EH (cell line): ENCODE results near the gene BID.

Experiments
- DNase-seq: peaks from one replicate; pipeline ENCODE4 v3.0.0-alpha.2; 2015; ENCODE audit warnings: low read depth

BID gene

DNA sequence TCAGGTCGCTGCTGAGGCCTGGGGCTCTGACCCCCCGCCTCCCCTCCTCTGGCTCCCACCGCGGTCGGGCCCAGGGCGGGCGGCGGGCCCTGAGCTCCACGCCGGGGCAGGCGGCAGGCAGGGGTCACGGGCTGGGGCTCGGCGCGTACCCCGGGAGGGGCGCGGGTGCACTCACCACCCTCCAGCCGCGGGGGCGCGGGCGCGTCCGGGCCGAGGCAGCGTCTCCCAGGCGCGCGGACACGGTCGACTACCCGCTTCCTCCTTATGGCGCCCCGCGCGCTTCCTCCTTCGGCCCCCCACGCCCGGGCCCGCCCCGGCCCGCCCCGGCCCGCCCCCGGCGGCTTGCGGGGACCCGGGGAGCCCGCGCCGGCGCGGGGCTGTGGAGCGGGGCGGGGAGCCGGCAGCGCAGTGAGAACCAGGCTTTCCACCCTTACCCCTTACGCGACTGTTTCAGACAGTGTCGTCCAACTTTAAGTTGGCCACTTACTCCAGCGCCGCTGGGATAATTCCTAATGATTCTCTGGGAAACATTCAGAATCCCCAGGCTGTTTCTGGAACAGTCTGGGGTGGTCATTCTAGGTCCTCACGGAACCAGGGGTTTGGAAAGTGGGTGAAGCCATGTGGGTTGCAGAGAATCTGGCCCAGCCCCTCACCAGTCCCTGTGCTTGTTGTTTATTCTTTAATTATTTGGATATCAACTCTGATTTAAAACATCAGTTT is at the start of gene BID:
Gene BID (minus strand): TSS at position 264 of the 720 bp plus-strand sequence. CDS start 24,353 bp downstream, outside the sequence.
- peak; percentile 53 for DNase-seq

DNA sequence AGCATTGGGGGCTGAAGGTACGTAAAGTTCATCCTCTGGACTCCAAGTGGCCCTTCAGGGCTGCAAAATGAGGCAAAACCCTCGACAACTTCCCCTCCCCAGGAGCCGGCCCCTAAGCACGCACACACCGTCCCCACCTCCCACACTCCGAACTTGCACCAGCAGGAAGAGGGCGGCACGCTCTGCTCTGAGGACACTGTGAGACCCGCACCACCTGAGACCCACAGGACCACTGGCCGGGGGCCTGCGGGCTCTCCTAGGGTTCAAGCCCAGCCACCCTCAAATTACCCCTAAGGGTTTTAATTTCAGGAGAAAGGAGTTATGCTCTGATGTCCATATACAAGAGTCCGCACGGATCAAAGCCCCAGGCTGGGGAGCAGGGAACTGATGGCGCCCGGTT is 49.7 kb upstream of the BID start:
- no peak for DNase-seq

DNA sequence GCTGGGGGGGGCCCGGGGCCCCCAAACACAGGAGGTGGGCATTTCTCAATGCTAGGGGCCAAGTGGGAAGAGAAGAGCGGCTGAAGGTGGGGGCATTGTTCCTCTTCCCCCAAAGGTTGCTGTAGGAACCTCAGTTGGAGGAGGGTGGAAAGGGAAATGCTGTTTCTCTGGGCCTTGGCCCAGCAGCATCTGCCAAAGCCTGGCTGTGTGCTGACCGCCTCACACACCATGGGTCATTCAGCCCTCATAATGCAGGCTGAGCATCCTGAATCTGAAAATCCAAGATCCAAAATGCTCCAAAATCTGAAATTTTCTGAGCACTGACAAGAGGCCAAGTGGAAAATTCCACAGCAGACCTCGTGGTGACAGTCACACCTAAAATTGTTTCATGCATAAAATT is 49.0 kb upstream of the BID start:
- no peak for DNase-seq

GRCh38 chr22:17822087-17822486 is 47.8 kb upstream of the BID start:
- DNase-seq, result no peak

DNA sequence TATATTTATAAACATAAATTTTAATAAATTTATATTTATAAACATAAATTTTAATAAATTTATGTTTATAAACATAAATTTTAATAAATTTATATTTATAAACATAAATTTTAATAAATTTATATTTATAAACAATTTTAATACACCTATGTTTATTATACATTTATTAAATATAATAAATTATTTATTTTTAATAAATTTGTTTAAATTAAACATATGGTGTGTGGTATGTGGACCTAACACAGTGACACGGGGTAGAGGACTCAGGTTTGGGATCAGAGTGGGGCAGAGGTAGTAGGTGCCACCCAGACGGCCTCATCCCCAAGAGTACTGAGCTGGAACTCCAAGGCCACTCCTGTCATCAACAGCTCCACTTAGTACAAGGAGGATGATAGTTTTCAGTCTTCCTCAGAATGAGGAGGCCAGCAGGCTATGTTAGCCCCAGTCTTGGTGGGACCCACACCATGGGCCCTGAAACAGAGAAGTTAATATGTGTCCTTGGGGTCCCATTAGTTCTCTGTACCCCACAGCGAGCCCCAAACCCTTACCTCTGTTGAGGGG is 46.7 kb upstream of the BID start:
- DNase-seq, result no peak

DNA sequence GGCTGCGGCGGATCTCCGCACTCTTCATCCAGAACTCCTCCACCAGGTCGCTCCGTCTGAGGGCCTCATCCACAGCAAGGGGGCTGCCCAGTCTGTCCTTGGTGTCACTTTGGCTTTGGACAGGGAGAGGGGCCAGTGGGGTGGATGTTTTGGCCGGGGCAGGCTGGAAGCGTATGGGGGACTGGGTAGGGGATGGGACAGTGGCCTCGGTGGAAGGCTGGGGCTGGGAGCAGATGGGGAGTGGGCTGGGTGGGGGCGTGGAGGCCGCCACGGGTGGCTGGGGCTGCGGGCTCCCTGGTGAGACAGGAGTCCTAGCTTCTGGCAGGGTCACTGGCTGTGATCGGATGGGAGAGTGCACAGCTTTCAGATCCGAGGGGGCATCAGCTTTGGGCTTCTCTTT is 44.4 kb upstream of the BID start:
- no peak for DNase-seq

- no peak for DNase-seq
These were observed 43.9 kb upstream of the BID start for GRCh38 chr22:17818180-17818579.

DNA sequence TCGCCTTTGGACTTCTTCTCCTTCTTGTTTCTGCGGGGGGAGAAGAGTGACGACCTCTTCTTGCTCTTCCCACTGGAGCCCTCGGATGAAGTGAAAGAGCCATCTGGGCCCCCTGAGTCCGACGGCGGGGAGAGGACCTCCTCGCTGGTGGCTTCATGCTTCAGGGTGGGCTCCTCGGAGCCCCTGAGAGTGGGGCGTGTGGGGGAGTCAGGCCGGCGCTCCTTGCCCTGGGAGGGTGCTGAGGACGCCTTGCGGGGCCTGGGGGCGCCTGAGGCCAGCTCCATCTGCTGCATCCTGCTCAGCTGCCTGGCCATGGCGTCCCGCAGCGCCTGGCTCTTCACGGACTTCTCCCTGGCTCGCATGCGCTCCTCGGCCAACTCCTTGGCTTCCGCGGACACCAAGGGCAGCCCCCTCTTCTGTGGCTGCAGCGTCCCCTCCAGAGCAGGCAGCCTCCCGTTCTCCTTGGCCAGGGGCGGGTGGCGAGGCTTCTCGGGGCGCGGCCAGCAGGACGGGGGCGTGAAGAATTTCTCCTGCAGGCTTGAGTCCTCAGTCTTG is 43.3 kb upstream of the BID start:
- no peak for DNase-seq

GRCh38 chr22:17817079-17817478 is 42.8 kb upstream of the BID start:
- no peak for DNase-seq

DNA sequence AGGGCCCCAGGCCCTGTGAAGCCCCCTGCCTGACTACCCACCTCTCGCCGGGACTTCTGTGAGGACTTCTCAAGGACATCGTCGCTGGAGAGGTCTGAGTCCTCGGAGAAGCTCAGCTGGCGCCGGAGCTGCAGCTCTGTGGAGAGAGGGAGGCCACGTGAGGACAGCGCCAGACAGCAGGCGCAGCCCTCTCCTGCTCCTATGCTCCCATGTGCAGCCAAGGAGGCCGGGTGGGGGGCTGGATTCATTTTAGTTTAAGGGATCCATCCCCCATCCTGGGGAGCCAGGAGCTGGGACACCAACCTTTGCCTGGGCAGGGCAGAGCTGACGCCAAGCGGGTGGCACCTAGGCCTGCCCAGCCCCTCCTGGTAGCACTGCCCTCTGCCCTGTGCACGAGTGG is 42.4 kb upstream of the BID start:
- DNase-seq, result no peak

GRCh38 chr22:17815703-17816254 is 41.5 kb upstream of the BID start:
- no peak for DNase-seq

DNA sequence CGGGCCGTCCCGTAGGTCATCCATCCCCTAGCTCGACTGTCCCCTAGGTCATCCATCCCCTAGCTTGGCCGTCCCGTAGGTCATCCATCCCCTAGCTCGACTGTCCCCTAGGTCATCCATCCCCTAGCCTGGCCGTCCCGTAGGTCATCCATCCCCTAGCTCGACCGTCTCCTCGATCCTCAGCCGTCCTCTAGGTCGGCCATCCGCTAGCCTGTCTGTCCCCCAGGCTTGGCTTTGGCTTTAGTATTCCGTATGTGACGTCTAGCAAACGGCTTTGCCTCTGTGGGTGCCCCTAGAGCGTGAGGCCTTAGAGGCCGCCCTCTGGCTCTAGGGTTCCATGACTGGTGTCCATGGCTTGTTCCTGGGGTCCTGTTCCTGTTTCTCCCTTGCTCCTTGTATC is 40.6 kb upstream of the BID start:
- DNase-seq, result no peak

DNA sequence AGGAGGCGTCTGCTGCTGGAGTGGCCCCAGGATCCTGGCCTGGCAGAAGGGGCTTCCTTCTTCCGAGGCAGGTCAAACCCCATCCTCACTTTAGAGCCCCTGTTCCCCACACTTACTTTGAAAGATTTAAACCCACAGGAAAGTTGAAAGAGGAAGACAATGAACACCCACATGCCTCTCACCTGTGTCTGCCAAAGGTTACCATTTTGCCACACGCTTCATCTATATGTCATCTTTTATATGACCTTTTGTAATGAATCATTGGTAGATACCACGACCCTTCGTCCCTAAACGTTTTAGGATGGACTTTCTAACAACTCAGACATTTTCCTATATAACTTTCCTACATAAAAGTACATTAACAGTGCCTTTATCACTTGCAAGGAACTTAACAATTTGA is 39.8 kb upstream of the BID start:
- no peak for DNase-seq

GRCh38 chr22:17811119-17811518 is 36.9 kb upstream of the BID start:
- DNase-seq, result no peak

GRCh38 chr22:17810570-17811116 is 36.4 kb upstream of the BID start:
- no peak for DNase-seq

DNA sequence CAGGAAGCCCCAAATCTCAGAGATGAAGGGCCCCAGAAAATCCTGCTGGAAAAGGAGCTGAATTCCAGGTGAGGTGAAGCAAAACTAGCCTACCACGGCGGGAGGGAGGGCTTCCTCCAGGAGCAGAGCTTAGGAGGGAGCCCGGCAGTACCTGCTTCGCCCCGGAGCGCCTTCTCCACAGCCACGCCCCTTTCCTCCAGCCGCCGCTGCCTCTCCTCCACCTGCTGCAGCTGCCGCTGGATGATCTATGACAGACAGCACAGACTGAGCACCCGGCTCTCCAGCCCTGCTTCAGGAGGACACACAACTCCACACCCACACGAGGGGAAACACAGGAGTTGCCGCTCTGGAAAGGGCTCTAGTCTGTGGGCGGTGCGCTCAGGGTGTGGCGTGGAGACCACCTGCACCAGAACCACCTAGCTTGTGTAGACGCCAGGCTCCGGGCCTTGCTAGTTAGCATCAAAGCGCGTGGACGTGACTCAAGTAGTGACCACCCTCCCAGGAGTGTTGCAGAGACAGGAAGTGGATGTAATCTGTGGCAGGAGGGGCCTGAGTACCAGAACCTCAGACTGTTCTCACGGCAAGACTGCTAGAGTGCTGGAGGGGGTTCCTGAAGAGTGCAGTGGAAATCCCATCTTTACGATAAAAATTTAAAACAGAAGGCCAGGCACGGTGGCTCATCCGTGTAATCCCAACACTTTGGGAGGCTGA is 34.6 kb upstream of the BID start:
- DNase-seq, result no peak

DNA sequence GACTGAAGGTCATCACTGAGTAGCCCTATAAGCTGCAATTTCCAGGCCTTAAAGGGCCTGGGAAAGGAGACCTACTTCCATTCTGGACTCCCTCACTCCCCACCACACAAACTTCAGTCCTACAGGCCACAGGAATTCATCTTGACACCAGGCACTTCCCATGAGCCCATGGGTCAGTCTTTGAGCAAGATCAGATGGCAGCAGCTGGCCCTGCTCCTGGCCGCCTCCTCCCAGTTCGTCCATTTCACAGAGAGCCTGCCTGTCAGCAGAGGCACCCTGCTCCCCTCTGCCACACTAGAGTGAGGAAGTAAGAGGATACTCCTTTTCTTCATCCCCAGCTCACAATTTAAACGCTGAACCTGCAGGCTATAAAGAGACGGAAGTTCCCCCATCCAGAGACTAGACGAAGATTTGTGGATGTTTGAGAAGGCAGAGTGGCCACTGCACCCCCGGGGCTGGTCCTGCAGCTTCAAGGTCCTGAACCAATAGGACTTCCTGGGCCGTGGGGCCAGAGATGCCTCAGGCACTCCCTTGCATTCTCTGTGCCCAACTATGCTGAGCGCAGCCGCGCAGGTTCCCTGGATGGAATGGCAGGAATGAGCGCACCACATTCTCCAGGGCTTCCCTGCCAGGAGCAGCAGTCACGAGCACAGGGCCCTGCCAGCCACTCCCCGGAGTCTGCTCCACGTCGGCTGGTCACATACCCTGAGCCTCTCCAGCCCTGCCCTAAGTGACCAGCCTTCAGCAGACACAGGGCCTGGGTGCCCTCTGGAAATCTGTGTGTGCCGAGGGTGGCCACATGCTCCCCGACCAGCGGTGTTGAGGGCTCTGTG is 33.5 kb upstream of the BID start:
- peak; percentile 44 for DNase-seq

- DNase-seq, result no peak
These were observed 32.8 kb upstream of the BID start for GRCh38 chr22:17807086-17807485.

- DNase-seq, result no peak
These were observed 32.2 kb upstream of the BID start for GRCh38 chr22:17806437-17806836.

GRCh38 chr22:17804331-17805080 is 30.2 kb upstream of the BID start:
- DNase-seq, result no peak
